K562 (cell line): ENCODE results near the gene MED13L. TPM values are rescaled to one million over a fixed set of nuclear protein-coding genes. Genes with fewer than 3 reads are reported as not detected.

ENCODE experiments used
- ATAC-seq: fragments of 200-7000 bp; cut with Tn5 transposase; 3 replicates; pipeline ENCODE4 v1.9.1; 2020; ENCODE audit warnings: moderate library complexity
- BruUV-seq: library from RNA; stranded (reverse); fragments of 400-500 nt; replicated peaks from 2 replicates; lab custom pipeline; 2021; lab: Mats Ljungman, UMichigan
- CTCF ChIA-PET: fragments of 300-600 bp; formaldehyde crosslinking; extraction: SDS; loops from one replicate; lab custom pipeline; 2021; ENCODE audit warnings: low intra/inter-chr PET ratio; lab: Yijun Ruan, JAX
- POLR2A ChIA-PET: fragments of 300-600, 350-650 bp; sonication (Branson Sonifier 250); formaldehyde crosslinking; extraction: SDS; loops from one replicate; lab custom pipeline; 2021; ENCODE audit warnings: antibody characterized with exemption, inconsistent platforms; lab: Yijun Ruan, JAX
- DNase-seq, 4 experiments: peaks; one replicate each; pipeline versions ENCODE4 v3.0.0 to v3.0.0-alpha.2; 2011 to 2018; ENCODE audit warnings: low spot score in 3 of 4, mixed read lengths in 3 of 4; ENCODE audit errors: extremely low read depth in 1 of 4
- FAIRE-seq: peaks from 2 replicates; lab custom pipeline; 2011; peaks lifted over from hg19 to GRCh38; lab: Jason Lieb, UNC
- H2AFZ ChIP-seq: 2 replicates; pipeline ENCODE4 v1.6.0; 2011; ENCODE audit warnings: low read depth, low read length, control low read depth, inconsistent platforms
- H3K27ac ChIP-seq: fragments of 200-600 bp; 3 replicates; pipeline ENCODE4 v1.8.0; 2011; ENCODE audit warnings: low read depth, mild to moderate bottlenecking, control low read depth, inconsistent platforms, low read length, moderate library complexity, mixed read lengths; ENCODE audit errors: extremely low read depth
- H3K27me3 ChIP-seq, 2 experiments: fragments of 300-600 bp in 1 of 2; 2 replicates in 1 of 2; 3 replicates in 1 of 2; pipeline versions ENCODE4 v1.6.0 to v1.8.0; 2011; ENCODE audit warnings: inconsistent platforms in 2 of 2, low read length in 2 of 2, mild to moderate bottlenecking in 1 of 2, mixed read lengths in 1 of 2, moderate library complexity in 1 of 2; ENCODE audit not compliant: control insufficient read depth in 2 of 2, insufficient read depth in 2 of 2
- H3K36me3 ChIP-seq: fragments of 300-600 bp; 3 replicates; pipeline ENCODE4 v1.8.0; 2011; ENCODE audit warnings: mild to moderate bottlenecking, low read length, inconsistent platforms; ENCODE audit not compliant: control insufficient read depth, insufficient read depth
- H3K4me1 ChIP-seq, 2 experiments: fragments of 200-600 bp in 1 of 2; replicated peaks in 1 of 2; 2 replicates in 1 of 2; 3 replicates in 1 of 2; pipeline versions ENCODE4 v1.5.1 to v1.8.0; 2011; ENCODE audit warnings: inconsistent platforms in 2 of 2, low read length in 2 of 2, mild to moderate bottlenecking in 1 of 2, mixed read lengths in 1 of 2, moderate library complexity in 1 of 2; ENCODE audit not compliant: control insufficient read depth in 2 of 2, insufficient read depth in 2 of 2
- H3K4me2 ChIP-seq: 2 replicates; pipeline ENCODE4 v1.6.1; 2011; ENCODE audit warnings: low read length, control low read depth, inconsistent platforms, mixed read lengths; ENCODE audit not compliant: insufficient read depth
- H3K4me3 ChIP-seq: fragments of 200-600 bp; sonication (generic), shearing (Covaris generic); 2 replicates; pipeline ENCODE4 v1.5.1; 2016; ENCODE audit warnings: control low read depth, inconsistent platforms
- H3K79me2 ChIP-seq: fragments of 200-600 bp; 3 replicates; pipeline ENCODE4 v1.8.0; 2011; ENCODE audit warnings: low read length, inconsistent platforms; ENCODE audit not compliant: control insufficient read depth, insufficient read depth
- H3K9ac ChIP-seq, 2 experiments: 2 replicates each; pipeline versions ENCODE4 v1.6.0 to v1.6.1; 2011; ENCODE audit warnings: low read depth in 2 of 2, low read length in 2 of 2, control low read depth in 1 of 2, inconsistent platforms in 1 of 2, mild to moderate bottlenecking in 1 of 2, mixed read lengths in 1 of 2; ENCODE audit not compliant: insufficient read depth in 1 of 2
- H3K9me1 ChIP-seq: one replicate; pipeline ENCODE4 v1.6.0; 2011; ENCODE audit warnings: inconsistent platforms, mild to moderate bottlenecking, low read length, moderate library complexity; ENCODE audit not compliant: control insufficient read depth, insufficient read depth
- H3K9me3 ChIP-seq: replicated peaks from 2 replicates; pipeline ENCODE4 v1.5.1; 2011; ENCODE audit warnings: low read depth, low read length, inconsistent platforms; ENCODE audit not compliant: control insufficient read depth, insufficient read depth
- H4K20me1 ChIP-seq: replicated peaks from 2 replicates; pipeline ENCODE4 v1.6.1; 2011; ENCODE audit warnings: low read length, inconsistent platforms, mixed read lengths; ENCODE audit not compliant: control insufficient read depth, insufficient read depth
- CREM ChIP-seq: IDR thresholded peaks from 2 replicates; pipeline ENCODE4 v1.6.1; 2014; ENCODE audit warnings: antibody characterized with exemption, low read depth
- DNMT1 ChIP-seq: fragments of 450-650 bp; IDR thresholded peaks from 2 replicates; pipeline ENCODE4 v1.6.1; 2016; ENCODE audit warnings: antibody characterized with exemption, mild to moderate bottlenecking
- EGR1 ChIP-seq: fragments of 450-650 bp; conservative IDR thresholded peaks from 2 replicates; pipeline ENCODE4 v1.6.1; 2017; ENCODE audit warnings: mild to moderate bottlenecking
- HDAC3 ChIP-seq: fragments of 450-650 bp; IDR thresholded peaks from 2 replicates; pipeline ENCODE4 v1.6.1; 2018; ENCODE audit warnings: borderline replicate concordance, mild to moderate bottlenecking, moderate library complexity; ENCODE audit not compliant: partially characterized antibody
- TCF3 ChIP-seq: sonication (generic); formaldehyde crosslinking; IDR thresholded peaks from 2 replicates; pipeline ENCODE4 v1.4.0; 2020; ENCODE audit warnings: mild to moderate bottlenecking, missing genetic modification reagents
- ZC3H11A ChIP-seq: IDR thresholded peaks from 2 replicates; pipeline ENCODE4 v1.6.1; 2012; ENCODE audit warnings: low read depth, low read length, improper control_type of control experiment
- WGBS: fragments of 100-300 bp; shearing (Covaris generic); methylation state at CpG from one replicate; pipeline ENCODE4 v1.1.6; 2016; ENCODE audit warnings: low coverage, mixed read lengths; ENCODE audit not compliant: insufficient coverage; ENCODE audit errors: missing lambda C conversion rate; 5-methylcytosine and 5-hydroxymethylcytosine counted together
- in situ Hi-C: fragments of 300-500 bp; cut with MboI; formaldehyde crosslinking; loops from 4 replicates; pipeline ENCODE4 v1.15.0; 2018; ENCODE audit warnings: inconsistent platforms, mixed read lengths
- intact Hi-C: fragments of 100-400 bp; cut with micrococcal nuclease; formaldehyde crosslinking; loops from 2 replicates; pipeline ENCODE4 v1.14.2; 2022
- polyA plus RNA-seq, 8 experiments: library from polyadenylated mRNA; depleted of rRNA in 4 of 8; stranded (reverse) in 5 of 8; unstranded in 3 of 8; fragments of >200 nt; fragmentation: Nextera tagmentation in 2 of 8; fragmentation: Illumina TruSeq in 1 of 8; extraction: Ambion mirVana in 2 of 8; extraction: Trizol in 1 of 8; gene quantifications; 2 replicates each; pipeline versions ENCODE4 v1.2.1 to v1.2.3, GENCODE V29; 2011 to 2014; ENCODE audit warnings: inconsistent platforms in 1 of 8, missing spikeins in 1 of 8
- total RNA-seq, 7 experiments: library from RNA; depleted of rRNA in 6 of 7; stranded (reverse); fragments of >200 nt in 6 of 7; fragmentation: Illumina TruSeq in 2 of 7; extraction: Trizol in 2 of 7; gene quantifications; 2 replicates each; pipeline versions ENCODE4 v1.2.1 to v1.2.3, GENCODE V29; 2011 to 2021; ENCODE audit warnings: low replicate concordance in 1 of 7
- TF ChIP-seq, protein P1 (sequence below): fragments of 250-450 bp; sonication (Bioruptor Pico); IDR thresholded peaks from 2 replicates; pipeline ENCODE4 v1.4.0; 2020

Gene MED13L
- total and polyA plus RNA-seq, 9 of the 15 experiments (the other 6 are each of a cell fraction or from before 2014, with no cell fraction given) = 13.4 to 90.3 (median 36.9) TPM

GRCh38 chr12:116033765-116034164 lies 243.7 kb downstream of the MED13L start:
- H3K4me1 ChIP-seq = no peaks in the 10 kb centered on the region
- no peak overlapping the region for H3K4me2 ChIP-seq
- CTCF ChIA-PET = no interaction called here
- H3K36me3 ChIP-seq = no peaks in the 10 kb centered on the region
- no peaks in the 10 kb centered on the region for H3K9me3 ChIP-seq
- no peak overlapping the region for H3K27ac ChIP-seq
- H3K9me1 ChIP-seq = no peaks in the 10 kb centered on the region
- TF ChIP-seq ZC3H11A (no peak), HDAC3 (no peak), CREM (no peak), TCF3 (CRISPR knock-in tag) (no peak), EGR1 (no peak), DNMT1 (no peak)
- TF ChIP-seq, protein P1, sequence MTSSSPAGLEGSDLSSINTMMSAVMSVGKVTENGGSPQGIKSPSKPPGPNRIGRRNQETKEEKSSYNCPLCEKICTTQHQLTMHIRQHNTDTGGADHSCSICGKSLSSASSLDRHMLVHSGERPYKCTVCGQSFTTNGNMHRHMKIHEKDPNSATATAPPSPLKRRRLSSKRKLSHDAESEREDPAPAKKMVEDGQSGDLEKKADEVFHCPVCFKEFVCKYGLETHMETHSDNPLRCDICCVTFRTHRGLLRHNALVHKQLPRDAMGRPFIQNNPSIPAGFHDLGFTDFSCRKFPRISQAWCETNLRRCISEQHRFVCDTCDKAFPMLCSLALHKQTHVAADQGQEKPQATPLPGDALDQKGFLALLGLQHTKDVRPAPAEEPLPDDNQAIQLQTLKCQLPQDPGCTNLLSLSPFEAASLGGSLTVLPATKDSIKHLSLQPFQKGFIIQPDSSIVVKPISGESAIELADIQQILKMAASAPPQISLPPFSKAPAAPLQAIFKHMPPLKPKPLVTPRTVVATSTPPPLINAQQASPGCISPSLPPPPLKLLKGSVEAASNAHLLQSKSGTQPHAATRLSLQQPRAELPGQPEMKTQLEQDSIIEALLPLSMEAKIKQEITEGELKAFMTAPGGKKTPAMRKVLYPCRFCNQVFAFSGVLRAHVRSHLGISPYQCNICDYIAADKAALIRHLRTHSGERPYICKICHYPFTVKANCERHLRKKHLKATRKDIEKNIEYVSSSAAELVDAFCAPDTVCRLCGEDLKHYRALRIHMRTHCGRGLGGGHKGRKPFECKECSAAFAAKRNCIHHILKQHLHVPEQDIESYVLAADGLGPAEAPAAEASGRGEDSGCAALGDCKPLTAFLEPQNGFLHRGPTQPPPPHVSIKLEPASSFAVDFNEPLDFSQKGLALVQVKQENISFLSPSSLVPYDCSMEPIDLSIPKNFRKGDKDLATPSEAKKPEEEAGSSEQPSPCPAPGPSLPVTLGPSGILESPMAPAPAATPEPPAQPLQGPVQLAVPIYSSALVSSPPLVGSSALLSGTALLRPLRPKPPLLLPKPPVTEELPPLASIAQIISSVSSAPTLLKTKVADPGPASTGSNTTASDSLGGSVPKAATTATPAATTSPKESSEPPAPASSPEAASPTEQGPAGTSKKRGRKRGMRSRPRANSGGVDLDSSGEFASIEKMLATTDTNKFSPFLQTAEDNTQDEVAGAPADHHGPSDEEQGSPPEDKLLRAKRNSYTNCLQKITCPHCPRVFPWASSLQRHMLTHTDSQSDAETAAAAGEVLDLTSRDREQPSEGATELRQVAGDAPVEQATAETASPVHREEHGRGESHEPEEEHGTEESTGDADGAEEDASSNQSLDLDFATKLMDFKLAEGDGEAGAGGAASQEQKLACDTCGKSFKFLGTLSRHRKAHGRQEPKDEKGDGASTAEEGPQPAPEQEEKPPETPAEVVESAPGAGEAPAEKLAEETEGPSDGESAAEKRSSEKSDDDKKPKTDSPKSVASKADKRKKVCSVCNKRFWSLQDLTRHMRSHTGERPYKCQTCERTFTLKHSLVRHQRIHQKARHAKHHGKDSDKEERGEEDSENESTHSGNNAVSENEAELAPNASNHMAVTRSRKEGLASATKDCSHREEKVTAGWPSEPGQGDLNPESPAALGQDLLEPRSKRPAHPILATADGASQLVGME (CRISPR knock-in tag) = no peak
- in situ Hi-C loops = no loop called here
- peaks cover 63% of the 10 kb centered on the region for H3K79me2 ChIP-seq
- no peak overlapping the region for H3K4me3 ChIP-seq
- WGBS = 90% methylated on average over 3 of the region's 3 CpGs
- no peak overlapping the region for H3K9ac ChIP-seq
- FAIRE-seq (no peak), ATAC-seq (no peak), DNase-seq (no peak)
- no TSS peak for BruUV-seq
- intact Hi-C loops = no loop called here
- no peak overlapping the region for H2AFZ ChIP-seq
- no peaks in the 10 kb centered on the region for H3K27me3 ChIP-seq
- POLR2A ChIA-PET = interaction anchor here (0.5 to 1.0 kb wide), 3 partner anchors 10 to 381 kb away, joined by 3 to 4 read pairs (median 4); no protein-coding TSS in a partner anchor
- H4K20me1 ChIP-seq = no peaks in the 10 kb centered on the region
